Measurements from ENCODE around the gene AP5S1.
A peak's percentile ranks its signal among the peaks of the same experiment; 100 is the strongest.

AP5S1 gene

DNA sequence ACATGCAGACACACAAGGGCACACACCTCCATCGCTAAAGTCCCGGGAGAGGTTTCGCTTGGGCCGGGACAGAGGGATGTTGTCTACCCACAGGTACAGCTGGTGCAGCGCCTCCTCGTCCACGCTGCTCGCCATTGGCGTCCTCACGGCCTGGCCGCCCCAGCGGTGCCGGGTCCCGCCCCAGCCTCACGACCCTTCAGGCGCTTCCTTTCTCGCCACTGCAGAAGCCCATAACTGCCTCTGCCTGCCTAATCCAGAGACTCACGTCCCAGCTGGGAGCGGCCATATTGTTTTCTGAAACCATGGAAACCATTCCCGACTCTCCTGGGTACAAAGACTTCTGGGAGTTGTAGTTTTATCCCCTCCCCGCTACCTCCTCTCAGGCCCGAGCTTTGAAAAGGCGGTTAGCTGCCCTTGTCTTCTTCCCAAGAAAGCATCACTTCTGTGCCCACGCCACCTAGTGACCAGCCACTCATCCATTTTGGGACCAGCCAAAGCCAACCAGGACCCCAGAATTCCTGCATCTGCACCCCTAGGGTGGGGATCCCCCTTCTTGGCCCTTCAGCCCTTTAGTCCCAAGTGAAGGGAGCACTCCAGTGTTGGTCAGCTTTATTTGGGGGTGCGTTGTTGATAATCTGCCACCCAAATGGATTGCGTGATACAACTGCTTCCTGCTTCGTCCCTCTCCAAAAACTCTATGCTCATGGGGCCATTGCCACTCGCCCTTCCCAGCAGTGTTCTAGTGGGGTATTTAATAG is 39.0 kb upstream of the AP5S1 start, which contains the start of gene SPEF1:
Gene SPEF1 (minus strand): TSS at position 296 of the 758 bp plus-strand sequence. CDS start 161 bp downstream, at position 135.
- H3K27me3 ChIP-seq (ENCODE audit: insufficient read depth, low read length, poor library complexity): no peaks in the 10 kb centered on the region
- H3K4me2 ChIP-seq (ENCODE audit: insufficient read depth, low read length): peak within 1 kb of the TSS; percentile 15; the same call in 1 of the 2 replicates
- peaks cover 34% of the 10 kb centered on the region for H3K4me1 ChIP-seq (ENCODE audit: insufficient read depth, low read length)
- H3K9me3 ChIP-seq (ENCODE audit: insufficient read depth, low read length, severe bottlenecking): no peaks in the 10 kb centered on the region
- peaks cover 23% of the 10 kb centered on the region for H3K79me2 ChIP-seq (ENCODE audit: insufficient read depth, low read length)
- H2AFZ ChIP-seq (ENCODE audit: low read depth, low read length): no peak within 1 kb of the TSS
- peaks cover 22% of the 10 kb centered on the region for H3K36me3 ChIP-seq (ENCODE audit: insufficient read depth, low read length)
- H3K27ac ChIP-seq (ENCODE audit: low read length): no peak within 1 kb of the TSS
- H3K4me3 ChIP-seq (ENCODE audit: low read depth in 1 of 2, low read length in 2 of 2): no peak within 1 kb of the TSS
- no peak within 1 kb of the TSS for H3K9ac ChIP-seq (ENCODE audit: low read depth, low read length)
- DNase-seq: peak; percentile 61
- peak; percentile 28 for TF ChIP-seq CTCF (IDR thresholded peaks at IDR 0.05; ENCODE audit: borderline replicate concordance, extremely low read depth, low read length, poor library complexity, severe bottlenecking)
- TF ChIP-seq EZH2 (IDR thresholded peaks at IDR 0.05; ENCODE audit: borderline replicate concordance, low read depth, low read length, severe bottlenecking): no peak
- peak; percentile 72 for ATAC-seq (ENCODE audit: insufficient read depth, low read depth)
- H4K20me1 ChIP-seq (ENCODE audit: insufficient read depth, low read length): peaks cover 45% of the 10 kb centered on the region

DNA sequence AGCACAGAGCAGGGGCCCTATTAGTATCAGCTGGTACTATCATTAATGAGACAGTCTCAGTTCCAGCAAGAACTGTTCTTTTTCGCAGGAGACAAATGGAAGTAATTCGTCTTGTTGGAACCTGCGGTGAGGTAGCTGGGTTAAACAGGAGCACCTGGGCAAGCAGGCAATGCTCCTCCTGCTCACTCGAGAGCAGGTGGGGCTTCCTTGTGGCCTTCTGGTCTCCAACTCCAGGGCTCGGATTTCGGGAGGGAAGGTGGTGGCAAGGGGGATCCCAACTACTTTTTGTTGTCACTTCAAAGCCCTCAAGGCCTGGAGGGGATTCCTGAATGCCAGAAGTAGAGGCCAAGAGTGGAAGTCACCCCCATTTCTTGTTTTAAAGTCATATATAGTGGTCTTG is 37.8 kb upstream of the AP5S1 start:
- Histone ChIP-seq H3K27me3 (ENCODE audit: insufficient read depth, low read length, poor library complexity) (no peaks in the 10 kb centered on the region), H3K4me2 (ENCODE audit: insufficient read depth, low read length) (no peak overlapping the region), H3K79me2 (ENCODE audit: insufficient read depth, low read length) (peaks cover 32% of the 10 kb centered on the region), H3K9ac (ENCODE audit: low read depth, low read length) (no peak overlapping the region), H3K36me3 (ENCODE audit: insufficient read depth, low read length) (peaks cover 22% of the 10 kb centered on the region), H4K20me1 (ENCODE audit: insufficient read depth, low read length) (peaks cover 45% of the 10 kb centered on the region), H3K27ac (ENCODE audit: low read length) (no peak overlapping the region), H3K9me3 (ENCODE audit: insufficient read depth, low read length, severe bottlenecking) (no peaks in the 10 kb centered on the region), H3K4me3 (ENCODE audit: low read depth in 1 of 2, low read length in 2 of 2) (no peak overlapping the region), H2AFZ (ENCODE audit: low read depth, low read length) (no peak overlapping the region), H3K4me1 (ENCODE audit: insufficient read depth, low read length) (peaks cover 41% of the 10 kb centered on the region)
- DNase-seq (no peak), ATAC-seq (ENCODE audit: insufficient read depth, low read depth) (no peak)
- TF ChIP-seq EZH2 (IDR thresholded peaks at IDR 0.05; ENCODE audit: borderline replicate concordance, low read depth, low read length, severe bottlenecking) (no peak), CTCF (IDR thresholded peaks at IDR 0.05; ENCODE audit: borderline replicate concordance, extremely low read depth, low read length, poor library complexity, severe bottlenecking) (no peak)

- DNase-seq (no peak), ATAC-seq (ENCODE audit: insufficient read depth, low read depth) (no peak)
- H3K79me2 ChIP-seq (ENCODE audit: insufficient read depth, low read length): peaks cover 34% of the 10 kb centered on the region
- H3K9me3 ChIP-seq (ENCODE audit: insufficient read depth, low read length, severe bottlenecking): no peaks in the 10 kb centered on the region
- H2AFZ ChIP-seq (ENCODE audit: low read depth, low read length): no peak overlapping the region
- H3K36me3 ChIP-seq (ENCODE audit: insufficient read depth, low read length): peaks cover 22% of the 10 kb centered on the region
- H3K9ac ChIP-seq (ENCODE audit: low read depth, low read length): no peak overlapping the region
- no peak for TF ChIP-seq CTCF (IDR thresholded peaks at IDR 0.05; ENCODE audit: borderline replicate concordance, extremely low read depth, low read length, poor library complexity, severe bottlenecking)
- TF ChIP-seq EZH2 (IDR thresholded peaks at IDR 0.05; ENCODE audit: borderline replicate concordance, low read depth, low read length, severe bottlenecking): no peak
- no peak overlapping the region for H3K4me3 ChIP-seq (ENCODE audit: low read depth in 1 of 2, low read length in 2 of 2)
- H3K4me2 ChIP-seq (ENCODE audit: insufficient read depth, low read length): peak overlapping the region; percentile 30; the same call in 1 of the 2 replicates
- peaks cover 46% of the 10 kb centered on the region for H3K4me1 ChIP-seq (ENCODE audit: insufficient read depth, low read length)
- no peak overlapping the region for H3K27ac ChIP-seq (ENCODE audit: low read length)
- H3K27me3 ChIP-seq (ENCODE audit: insufficient read depth, low read length, poor library complexity): no peaks in the 10 kb centered on the region
- peaks cover 45% of the 10 kb centered on the region for H4K20me1 ChIP-seq (ENCODE audit: insufficient read depth, low read length)
Observed at GRCh38 chr20:3783068-3783489, 37.3 kb upstream of the AP5S1 start.

All from DND-41 (cell line).